ENCODE data around the gene APOBEC3C. TPM values are rescaled to one million over a fixed set of nuclear protein-coding genes. Genes with fewer than 3 reads are reported as not detected.

Gene APOBEC3C
- total and polyA plus RNA-seq, 2 of the 4 experiments (the other 2 are of a cell fraction): 6.6 to 32.0 TPM

DNA sequence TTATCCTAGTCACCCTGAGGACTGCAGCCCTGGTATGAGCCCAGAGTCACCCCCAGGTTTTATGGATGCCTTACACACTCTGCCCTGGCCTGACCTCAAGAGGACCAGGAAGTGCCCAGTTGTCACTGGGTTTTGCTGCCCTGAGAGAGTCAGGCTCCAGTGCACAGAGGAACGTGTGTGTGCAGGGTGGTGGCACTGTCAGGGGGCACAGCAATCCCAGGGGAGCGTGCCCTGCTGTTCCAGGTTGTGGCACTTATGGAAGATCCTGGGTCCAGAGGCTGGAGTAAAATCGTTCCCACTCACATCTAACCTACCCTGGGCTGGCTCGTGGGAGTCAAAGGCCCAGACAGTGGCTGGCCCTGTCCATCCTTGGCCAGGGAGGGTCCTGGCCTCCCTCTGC lies 49.1 kb upstream of the APOBEC3C start:
- ChIA-PET POLR2A (ENCODE audit: unreplicated experiment) (no interaction called here), CTCF (no interaction called here)
- Histone ChIP-seq H2AK9ac (replicated peaks; ENCODE audit: low read depth, low read length, poor library complexity) (no peak overlapping the region), H2BK20ac (ENCODE audit: low read depth, low read length) (no peak overlapping the region), H2AFZ (replicated peaks; ENCODE audit: low read length, poor library complexity) (peak overlapping the region; percentile 0), H2BK15ac (ENCODE audit: low read depth, low read length) (no peak overlapping the region), H3K27me3 (ENCODE audit: control insufficient read depth, insufficient read depth, low read length) (peaks cover 48% of the 10 kb centered on the region), H3K4me2 (ENCODE audit: low read depth, low read length) (no peak overlapping the region), H2BK120ac (ENCODE audit: low read depth, low read length) (no peak overlapping the region), H3K9ac (ENCODE audit: low read depth, low read length) (no peak overlapping the region), H4K5ac (ENCODE audit: low read depth, low read length) (no peak overlapping the region), H3K36me3 (ENCODE audit: control insufficient read depth, insufficient read depth, low read length) (no peaks in the 10 kb centered on the region), H4K8ac (ENCODE audit: low read depth in 2 of 2, low read length in 2 of 2) (no peak overlapping the region), H3K4me1 (ENCODE audit: control insufficient read depth, insufficient read depth, low read length) (no peaks in the 10 kb centered on the region), H3K23ac (ENCODE audit: low read depth, low read length) (no peak overlapping the region), H3K18ac (ENCODE audit: low read depth, low read length) (no peak overlapping the region), H3K4me3 (ENCODE audit: insufficient read depth, low read depth, low read length) (no peak overlapping the region), H3K9me3 (ENCODE audit: control insufficient read depth, insufficient read depth, low read length) (no peaks in the 10 kb centered on the region), H2AK5ac (ENCODE audit: low read depth, low read length) (no peak overlapping the region), H3K56ac (ENCODE audit: extremely low read depth, insufficient read depth, low read length) (no peak overlapping the region), H2BK5ac (ENCODE audit: low read depth, low read length, poor library complexity, severe bottlenecking) (no peak overlapping the region), H3K4ac (ENCODE audit: low read depth, low read length) (no peak overlapping the region), H4K91ac (ENCODE audit: insufficient read depth, low read depth, low read length) (no peak overlapping the region), H3K9me1 (ENCODE audit: insufficient read depth, low read length) (no peaks in the 10 kb centered on the region), H3K14ac (replicated peaks; ENCODE audit: low read depth, low read length) (no peak overlapping the region), H3K79me1 (ENCODE audit: low read depth in 1 of 2, low read length in 2 of 2) (no peaks in the 10 kb centered on the region), H4K20me1 (ENCODE audit: insufficient read depth, low read length) (no peaks in the 10 kb centered on the region; the same call in 1 of the 2 replicates), H3K27ac (ENCODE audit: insufficient read depth, low read length) (no peak overlapping the region)
- TF ChIP-seq POLR2A (IDR thresholded peaks at IDR 0.05; ENCODE audit: low read depth, low read length) (no peak), BHLHE40 (IDR thresholded peaks at IDR 0.05; ENCODE audit: low read depth, low read length) (no peak), MAZ (IDR thresholded peaks at IDR 0.05; ENCODE audit: borderline replicate concordance, low read depth, low read length) (no peak), RCOR1 (IDR thresholded peaks at IDR 0.05; ENCODE audit: insufficient replicate concordance, low read length) (no peak), CHD1 (IDR thresholded peaks at IDR 0.05; ENCODE audit: low read depth, low read length) (no peak), MXI1 (IDR thresholded peaks at IDR 0.05; ENCODE audit: borderline replicate concordance, low read depth, low read length) (no peak), FOS (IDR thresholded peaks at IDR 0.05; ENCODE audit: low read depth, low read length) (no peak), CEBPB (IDR thresholded peaks at IDR 0.05; ENCODE audit: low read depth, low read length) (no peak), SMC3 (IDR thresholded peaks at IDR 0.05; ENCODE audit: low read depth, low read length) (no peak), RFX5 (IDR thresholded peaks at IDR 0.05; ENCODE audit: low read depth, low read length) (no peak), NFE2L2 (IDR thresholded peaks at IDR 0.05; ENCODE audit: low read depth, low read length) (no peak), MAFK (IDR thresholded peaks at IDR 0.05; ENCODE audit: low read depth, low read length) (no peak), RAD21 (IDR thresholded peaks at IDR 0.05; ENCODE audit: low read length) (no peak)
- TF ChIP-seq, protein P1, sequence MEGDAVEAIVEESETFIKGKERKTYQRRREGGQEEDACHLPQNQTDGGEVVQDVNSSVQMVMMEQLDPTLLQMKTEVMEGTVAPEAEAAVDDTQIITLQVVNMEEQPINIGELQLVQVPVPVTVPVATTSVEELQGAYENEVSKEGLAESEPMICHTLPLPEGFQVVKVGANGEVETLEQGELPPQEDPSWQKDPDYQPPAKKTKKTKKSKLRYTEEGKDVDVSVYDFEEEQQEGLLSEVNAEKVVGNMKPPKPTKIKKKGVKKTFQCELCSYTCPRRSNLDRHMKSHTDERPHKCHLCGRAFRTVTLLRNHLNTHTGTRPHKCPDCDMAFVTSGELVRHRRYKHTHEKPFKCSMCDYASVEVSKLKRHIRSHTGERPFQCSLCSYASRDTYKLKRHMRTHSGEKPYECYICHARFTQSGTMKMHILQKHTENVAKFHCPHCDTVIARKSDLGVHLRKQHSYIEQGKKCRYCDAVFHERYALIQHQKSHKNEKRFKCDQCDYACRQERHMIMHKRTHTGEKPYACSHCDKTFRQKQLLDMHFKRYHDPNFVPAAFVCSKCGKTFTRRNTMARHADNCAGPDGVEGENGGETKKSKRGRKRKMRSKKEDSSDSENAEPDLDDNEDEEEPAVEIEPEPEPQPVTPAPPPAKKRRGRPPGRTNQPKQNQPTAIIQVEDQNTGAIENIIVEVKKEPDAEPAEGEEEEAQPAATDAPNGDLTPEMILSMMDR (conservative IDR thresholded peaks at IDR 0.05; ENCODE audit: low read depth, low read length): no peak
- TF ChIP-seq, protein P2, sequence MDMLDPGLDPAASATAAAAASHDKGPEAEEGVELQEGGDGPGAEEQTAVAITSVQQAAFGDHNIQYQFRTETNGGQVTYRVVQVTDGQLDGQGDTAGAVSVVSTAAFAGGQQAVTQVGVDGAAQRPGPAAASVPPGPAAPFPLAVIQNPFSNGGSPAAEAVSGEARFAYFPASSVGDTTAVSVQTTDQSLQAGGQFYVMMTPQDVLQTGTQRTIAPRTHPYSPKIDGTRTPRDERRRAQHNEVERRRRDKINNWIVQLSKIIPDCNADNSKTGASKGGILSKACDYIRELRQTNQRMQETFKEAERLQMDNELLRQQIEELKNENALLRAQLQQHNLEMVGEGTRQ (IDR thresholded peaks at IDR 0.05; ENCODE audit: low read depth, low read length): no peak
- TF ChIP-seq, protein P3, sequence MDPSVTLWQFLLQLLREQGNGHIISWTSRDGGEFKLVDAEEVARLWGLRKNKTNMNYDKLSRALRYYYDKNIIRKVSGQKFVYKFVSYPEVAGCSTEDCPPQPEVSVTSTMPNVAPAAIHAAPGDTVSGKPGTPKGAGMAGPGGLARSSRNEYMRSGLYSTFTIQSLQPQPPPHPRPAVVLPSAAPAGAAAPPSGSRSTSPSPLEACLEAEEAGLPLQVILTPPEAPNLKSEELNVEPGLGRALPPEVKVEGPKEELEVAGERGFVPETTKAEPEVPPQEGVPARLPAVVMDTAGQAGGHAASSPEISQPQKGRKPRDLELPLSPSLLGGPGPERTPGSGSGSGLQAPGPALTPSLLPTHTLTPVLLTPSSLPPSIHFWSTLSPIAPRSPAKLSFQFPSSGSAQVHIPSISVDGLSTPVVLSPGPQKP (IDR thresholded peaks at IDR 0.05; ENCODE audit: borderline replicate concordance, low read depth, low read length): no peak
- in situ Hi-C loops (cut with MboI; ENCODE audit: low sequenced_read_pairs) (no loop called here), dilution Hi-C loops (cut with HindIII; ENCODE audit: low sequenced_read_pairs, unreplicated experiment) (no loop called here), intact Hi-C loops (cut with micrococcal nuclease) (no loop called here)
- whole genome bisulfite sequencing, 2 experiments (ENCODE audit: extremely low coverage in 2 of 2, insufficient read length in 1 of 2): no CpG with 5 or more reads among the region's 4 CpGs
- BruUV-seq (replicated peaks): no TSS peak
- ATAC-seq (ENCODE audit: low read depth) (no peak), DNase-seq (no peak)
